ENCODE data around the gene AMDHD2.
"Not testable (repeated sequence)": the region's sequence is repeated elsewhere in the genome, so short reads cannot be mapped to it uniquely, and the experiment has no call there.

The AMDHD2 gene, protein sequence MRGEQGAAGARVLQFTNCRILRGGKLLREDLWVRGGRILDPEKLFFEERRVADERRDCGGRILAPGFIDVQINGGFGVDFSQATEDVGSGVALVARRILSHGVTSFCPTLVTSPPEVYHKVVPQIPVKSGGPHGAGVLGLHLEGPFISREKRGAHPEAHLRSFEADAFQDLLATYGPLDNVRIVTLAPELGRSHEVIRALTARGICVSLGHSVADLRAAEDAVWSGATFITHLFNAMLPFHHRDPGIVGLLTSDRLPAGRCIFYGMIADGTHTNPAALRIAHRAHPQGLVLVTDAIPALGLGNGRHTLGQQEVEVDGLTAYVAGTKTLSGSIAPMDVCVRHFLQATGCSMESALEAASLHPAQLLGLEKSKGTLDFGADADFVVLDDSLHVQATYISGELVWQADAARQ

DNA sequence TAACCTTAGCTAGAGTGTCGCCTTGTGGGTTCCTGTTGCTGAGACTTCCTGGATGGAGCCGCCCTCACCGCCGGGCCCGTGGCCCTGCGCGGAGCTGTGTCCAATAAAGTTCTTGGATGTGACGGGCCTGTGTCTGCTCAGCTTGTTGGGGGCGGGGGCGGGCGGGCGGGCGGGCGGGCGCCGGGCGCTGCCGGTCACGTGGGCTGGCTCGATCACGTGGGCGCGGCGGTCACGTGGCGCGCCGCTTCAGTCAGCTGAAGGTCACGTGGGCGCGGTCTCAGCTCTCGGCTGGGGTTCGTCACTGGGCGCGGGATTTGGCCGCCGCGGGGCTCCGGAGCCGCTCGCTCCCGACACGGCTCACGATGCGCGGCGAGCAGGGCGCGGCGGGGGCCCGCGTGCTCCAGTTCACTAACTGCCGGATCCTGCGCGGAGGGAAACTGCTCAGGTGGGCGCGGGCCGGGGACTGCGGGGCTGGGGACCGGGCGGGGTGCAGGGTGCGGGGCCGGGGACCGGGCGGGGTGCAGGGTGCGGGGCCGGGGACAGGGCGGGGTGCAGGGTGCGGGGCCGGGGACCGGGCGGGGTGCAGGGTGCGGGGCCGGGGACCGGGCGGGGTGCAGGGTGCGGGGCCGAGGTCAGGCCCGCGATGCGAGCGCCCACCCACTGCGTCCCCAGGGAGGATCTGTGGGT is at the start of gene AMDHD2:
AMDHD2 (plus strand) TSS at position 275 of the 687 bp plus-strand sequence; CDS start at position 363, 88 bp downstream.
- peak; percentile 75 to 77 for DNase-seq (ENCODE audit: low read depth in 2 of 2)

DNA sequence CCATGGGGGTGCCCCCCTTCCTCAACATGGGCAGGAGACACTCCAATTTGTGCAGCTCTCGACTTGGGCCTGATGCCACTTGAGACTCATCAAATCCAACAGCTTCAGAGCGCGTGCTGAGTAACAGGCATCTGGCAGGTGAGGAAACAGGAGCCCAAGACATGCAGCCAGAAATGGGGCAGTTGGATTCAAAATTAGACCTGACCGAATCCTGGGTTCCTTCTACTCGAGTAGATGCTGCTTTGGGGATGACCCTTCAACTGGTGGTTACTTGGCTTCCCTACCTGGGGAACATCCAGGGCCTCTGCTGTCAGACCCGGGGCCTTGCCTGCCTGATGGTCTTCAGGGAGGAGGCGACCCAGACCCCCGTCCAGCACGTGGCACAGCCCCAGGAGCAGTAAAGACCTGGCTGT is 49.6 kb upstream of the AMDHD2 start:
- DNase-seq (ENCODE audit: low read depth in 2 of 2) = no peak

DNA sequence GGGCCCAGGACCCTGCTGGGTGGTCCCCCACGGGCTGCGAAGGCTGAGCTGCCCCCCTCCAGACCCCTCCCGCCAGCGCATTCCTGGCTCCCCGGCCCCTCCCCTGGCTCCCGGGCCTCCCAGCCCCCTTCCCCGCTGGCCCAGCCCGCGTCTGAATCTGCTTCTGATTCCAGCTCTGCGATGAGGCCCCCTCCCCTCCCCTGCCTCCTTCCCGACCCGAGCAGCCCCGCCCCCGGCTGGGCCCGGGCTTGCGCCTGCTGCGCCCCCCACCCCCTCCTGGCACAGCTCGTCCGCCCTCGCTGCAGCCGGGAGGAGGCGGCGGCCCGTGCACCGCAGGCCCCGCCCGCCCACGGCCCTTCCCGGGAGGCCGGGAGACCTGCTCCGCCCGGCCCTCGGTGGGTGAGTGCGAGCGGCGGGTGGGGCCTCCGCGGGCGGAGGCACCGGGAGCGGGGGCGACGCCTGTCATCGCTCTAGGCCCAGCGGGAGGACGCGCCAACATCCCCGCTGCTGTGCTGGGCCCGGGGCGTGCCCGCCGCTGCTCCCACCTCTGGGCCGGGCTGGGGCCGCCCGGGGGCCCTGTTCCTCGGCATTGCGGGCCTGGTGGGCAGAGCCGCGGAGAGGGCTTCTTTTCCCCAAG is 49.0 kb upstream of the AMDHD2 start, which contains the start of gene NTN3:
NTN3 (plus strand) TSS at position 282 of the 637 bp plus-strand sequence. CDS start 405 bp downstream, outside the sequence.
- no peak for DNase-seq (ENCODE audit: low read depth in 2 of 2)

DNA sequence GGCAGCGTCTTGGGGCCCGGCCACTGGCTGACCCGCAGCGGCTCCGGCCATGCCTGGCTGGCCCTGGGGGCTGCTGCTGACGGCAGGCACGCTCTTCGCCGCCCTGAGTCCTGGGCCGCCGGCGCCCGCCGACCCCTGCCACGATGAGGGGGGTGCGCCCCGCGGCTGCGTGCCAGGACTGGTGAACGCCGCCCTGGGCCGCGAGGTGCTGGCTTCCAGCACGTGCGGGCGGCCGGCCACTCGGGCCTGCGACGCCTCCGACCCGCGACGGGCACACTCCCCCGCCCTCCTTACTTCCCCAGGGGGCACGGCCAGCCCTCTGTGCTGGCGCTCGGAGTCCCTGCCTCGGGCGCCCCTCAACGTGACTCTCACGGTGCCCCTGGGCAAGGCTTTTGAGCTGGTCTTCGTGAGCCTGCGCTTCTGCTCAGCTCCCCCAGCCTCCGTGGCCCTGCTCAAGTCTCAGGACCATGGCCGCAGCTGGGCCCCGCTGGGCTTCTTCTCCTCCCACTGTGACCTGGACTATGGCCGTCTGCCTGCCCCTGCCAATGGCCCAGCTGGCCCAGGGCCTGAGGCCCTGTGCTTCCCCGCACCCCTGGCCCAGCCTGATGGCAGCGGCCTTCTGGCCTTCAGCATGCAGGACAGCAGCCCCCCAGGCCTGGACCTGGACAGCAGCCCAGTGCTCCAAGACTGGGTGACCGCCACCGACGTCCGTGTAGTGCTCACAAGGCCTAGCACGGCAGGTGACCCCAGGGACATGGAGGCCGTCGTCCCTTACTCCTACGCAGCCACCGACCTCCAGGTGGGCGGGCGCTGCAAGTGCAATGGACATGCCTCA is 48.3 kb upstream of the AMDHD2 start:
- DNase-seq (ENCODE audit: low read depth in 2 of 2) = no peak

DNA sequence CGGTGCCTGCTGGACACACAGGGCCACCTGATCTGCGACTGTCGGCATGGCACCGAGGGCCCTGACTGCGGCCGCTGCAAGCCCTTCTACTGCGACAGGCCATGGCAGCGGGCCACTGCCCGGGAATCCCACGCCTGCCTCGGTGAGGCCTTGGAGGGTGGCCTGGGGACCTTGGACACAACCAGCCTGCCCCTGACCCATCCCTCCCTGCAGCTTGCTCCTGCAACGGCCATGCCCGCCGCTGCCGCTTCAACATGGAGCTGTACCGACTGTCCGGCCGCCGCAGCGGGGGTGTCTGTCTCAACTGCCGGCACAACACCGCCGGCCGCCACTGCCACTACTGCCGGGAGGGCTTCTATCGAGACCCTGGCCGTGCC is 47.7 kb upstream of the AMDHD2 start:
- no peak for DNase-seq (ENCODE audit: low read depth in 2 of 2)

DNA sequence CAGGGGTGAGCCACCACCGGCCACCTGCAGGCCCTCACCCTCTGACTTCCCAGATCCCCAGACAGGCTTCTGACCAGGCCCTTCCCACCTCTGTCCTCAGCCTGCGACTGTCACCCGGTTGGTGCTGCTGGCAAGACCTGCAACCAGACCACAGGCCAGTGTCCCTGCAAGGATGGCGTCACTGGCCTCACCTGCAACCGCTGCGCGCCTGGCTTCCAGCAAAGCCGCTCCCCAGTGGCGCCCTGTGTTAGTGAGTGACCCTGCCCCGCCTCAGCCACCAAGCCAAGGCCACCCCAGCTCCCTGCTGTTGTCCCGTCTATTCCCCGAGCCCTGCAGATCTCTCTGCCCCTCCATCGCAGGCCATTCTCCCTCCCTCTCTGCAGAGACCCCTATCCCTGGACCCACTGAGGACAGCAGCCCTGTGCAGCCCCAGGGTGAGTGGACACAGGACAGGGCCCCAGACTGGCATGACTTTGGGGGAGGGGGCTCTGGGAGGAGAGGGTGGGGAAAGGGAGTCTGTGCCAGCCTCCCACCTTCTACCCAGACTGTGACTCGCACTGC is 47.2 kb upstream of the AMDHD2 start:
- no peak for DNase-seq (ENCODE audit: low read depth in 2 of 2)

DNA sequence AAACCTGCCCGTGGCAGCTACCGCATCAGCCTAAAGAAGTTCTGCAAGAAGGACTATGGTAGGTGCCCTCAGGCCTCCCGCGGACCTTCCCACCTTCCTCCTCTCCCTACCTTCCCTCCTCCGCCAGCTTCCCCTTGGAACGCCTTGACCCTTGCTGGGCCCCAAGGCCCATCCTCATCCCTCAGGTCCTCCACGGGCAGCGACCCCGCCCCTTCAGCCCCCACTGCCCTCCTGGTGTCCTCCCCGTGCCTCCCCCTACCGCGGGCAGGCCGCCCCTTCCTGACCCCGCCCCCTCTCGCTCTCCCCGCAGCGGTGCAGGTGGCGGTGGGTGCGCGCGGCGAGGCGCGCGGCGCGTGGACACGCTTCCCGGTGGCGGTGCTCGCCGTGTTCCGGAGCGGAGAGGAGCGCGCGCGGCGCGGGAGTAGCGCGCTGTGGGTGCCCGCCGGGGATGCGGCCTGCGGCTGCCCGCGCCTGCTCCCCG is 46.7 kb upstream of the AMDHD2 start:
- DNase-seq (ENCODE audit: low read depth in 2 of 2) = no peak

DNA sequence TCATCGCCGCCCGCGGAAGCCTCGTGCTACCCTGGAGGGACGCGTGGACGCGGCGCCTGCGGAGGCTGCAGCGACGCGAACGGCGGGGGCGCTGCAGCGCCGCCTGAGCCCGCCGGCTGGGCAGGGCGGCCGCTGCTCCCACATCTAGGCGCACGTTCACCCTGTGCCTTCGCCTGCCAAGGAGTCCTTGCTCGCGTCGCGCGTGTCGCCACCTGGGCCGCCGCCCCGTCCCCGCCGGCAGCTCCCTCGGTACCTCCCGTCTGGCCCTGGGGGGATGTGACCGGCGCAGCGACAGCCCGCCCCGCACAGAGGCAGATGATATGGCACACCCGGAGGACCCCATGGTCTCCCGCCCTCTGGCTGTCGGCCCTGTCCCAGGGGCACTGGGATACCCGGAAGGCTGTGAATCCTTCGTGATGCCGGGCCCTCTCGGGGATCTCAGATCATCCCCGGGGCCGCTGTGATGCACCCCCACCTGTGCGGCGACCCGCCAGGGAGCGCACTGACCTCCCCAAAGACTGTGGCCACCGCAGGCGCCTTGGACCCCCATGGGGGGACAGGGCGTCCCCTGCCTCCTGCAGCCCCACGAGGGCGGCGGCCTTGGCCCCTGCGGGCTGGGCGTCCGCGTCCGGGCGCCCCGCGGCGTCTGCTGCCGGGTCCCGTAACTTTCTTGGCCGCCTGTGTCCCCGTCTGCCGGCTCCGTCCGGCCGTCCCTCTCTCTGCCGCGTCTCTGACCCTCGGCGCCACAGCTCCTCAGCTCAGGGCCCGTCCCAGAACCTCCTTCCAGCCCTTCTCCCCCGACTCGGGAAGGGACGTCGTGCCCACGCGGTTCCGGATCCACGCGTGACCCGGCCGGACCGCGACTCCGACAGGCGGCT is 45.9 kb upstream of the AMDHD2 start:
- peak; percentile 17 to 26 for DNase-seq (ENCODE audit: low read depth in 2 of 2)

DNA sequence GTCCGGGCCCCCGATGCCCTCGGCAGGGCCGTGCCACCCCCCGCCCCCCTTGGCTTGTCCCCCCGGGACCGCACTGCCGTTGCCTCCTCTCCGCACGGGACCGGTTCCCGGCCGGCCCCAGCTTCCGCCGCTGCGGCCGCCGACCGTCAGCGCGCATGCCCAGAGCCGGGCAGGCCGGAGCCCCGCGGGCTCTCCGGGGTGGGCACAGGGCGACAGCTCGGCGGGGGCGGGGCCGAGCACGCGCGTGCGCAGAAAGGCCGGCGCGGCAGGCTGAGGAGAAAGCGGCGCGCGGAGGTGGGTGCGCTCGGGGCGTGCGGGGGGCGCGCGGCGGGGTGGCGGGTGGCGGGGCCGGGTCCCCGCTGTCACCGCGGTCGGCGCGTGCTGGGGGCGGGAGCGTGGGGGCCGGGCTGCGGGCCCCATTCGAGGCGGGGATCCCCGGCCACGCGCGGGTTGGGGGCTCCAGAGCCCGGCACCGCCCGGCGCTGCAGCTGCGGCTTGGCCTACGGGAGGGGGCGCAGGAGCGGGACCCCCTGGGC is 45.2 kb upstream of the AMDHD2 start, which contains the start of gene TBC1D24:
TBC1D24 (plus strand) TSS at position 251 of the 536 bp plus-strand sequence. CDS start 21,022 bp downstream, outside the sequence.
- DNase-seq (ENCODE audit: low read depth in 2 of 2) = peak; percentile 57 to 65

DNA sequence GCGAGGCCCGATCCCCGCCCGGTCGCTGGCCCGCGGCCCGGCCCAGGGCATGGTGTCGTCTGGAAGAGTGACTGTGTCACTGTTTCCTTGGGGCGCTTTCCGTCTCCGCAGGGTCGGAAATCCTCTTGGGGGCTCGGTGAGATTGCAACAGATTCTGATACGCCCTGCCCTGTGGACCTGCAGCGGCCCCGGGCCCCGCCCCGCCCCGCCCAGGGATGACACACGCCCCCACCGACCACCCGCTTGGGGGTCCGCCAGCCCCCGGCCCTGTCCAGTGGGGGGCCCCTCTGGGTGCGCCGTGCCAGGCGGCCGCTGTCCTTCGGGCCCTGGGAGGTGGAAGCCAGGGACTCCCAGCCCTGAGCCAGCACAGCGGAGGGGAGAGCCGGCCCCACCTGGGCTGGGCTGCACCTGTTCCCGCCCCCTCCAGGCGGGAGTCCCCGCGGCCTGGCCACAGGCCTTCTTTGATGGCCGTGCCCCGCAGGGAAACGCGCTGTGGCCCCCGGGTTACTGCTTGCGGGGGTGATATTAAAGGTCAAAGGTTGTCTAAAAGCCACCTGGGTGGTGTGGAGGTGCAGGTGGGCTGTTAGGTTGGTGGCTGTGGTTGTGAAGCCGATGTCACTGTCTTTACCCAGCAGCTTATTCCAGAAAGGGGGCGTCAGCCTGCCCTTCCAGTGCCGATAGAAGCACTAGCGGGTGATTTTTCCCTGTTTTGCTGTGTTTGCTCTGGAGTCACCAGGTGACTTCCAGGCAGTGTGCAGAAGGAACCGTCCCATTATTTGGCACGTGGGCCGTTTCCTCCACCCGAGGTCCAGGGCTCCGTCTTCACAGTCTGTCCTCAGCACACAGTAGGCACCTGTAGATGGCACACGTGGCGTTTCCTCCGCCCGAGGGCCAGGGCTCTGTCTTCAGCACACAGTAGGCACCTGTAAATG is 44.5 kb upstream of the AMDHD2 start:
- peak in 1 of 2 donors; percentile 19 for DNase-seq (ENCODE audit: low read depth in 2 of 2)

DNA sequence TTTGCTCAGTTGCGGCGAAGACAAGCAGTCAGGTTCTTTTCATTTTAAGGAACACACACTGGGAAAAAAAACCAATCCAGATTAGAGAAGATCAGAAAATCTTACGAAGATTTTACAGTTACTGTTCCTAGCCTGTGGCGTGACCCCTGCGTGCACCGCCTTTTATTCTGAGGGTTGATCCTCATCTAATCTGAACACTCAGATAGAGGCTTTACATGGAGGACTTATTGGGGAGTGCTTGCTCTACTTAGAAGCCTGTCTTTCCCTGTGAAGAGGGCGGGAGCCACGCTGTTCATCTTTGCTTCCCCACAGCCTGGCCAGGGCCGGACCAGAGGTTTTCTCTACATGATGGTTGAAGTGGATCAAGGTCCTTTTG is 43.8 kb upstream of the AMDHD2 start:
- no peak for DNase-seq (ENCODE audit: low read depth in 2 of 2)

DNA sequence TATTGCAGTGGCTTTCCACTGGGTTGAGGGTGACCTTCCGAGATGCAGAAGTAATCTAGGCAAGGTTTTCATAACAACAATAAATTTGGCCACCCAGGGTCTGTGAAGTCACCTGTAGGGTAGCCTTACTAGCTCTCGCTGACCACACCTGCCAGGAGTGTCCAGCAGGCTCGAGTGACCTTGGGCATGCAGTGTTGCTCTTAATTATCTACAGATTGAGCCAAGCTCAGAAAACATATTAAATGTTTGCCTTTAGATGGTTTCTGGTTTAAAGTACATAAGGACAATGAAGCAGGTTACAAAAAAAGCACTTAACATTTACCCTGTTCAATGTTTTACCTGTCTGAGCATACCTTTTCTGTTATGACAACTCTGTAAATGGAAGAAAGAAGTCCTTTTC is 43.4 kb upstream of the AMDHD2 start:
- DNase-seq (ENCODE audit: low read depth in 2 of 2) = no peak

DNA sequence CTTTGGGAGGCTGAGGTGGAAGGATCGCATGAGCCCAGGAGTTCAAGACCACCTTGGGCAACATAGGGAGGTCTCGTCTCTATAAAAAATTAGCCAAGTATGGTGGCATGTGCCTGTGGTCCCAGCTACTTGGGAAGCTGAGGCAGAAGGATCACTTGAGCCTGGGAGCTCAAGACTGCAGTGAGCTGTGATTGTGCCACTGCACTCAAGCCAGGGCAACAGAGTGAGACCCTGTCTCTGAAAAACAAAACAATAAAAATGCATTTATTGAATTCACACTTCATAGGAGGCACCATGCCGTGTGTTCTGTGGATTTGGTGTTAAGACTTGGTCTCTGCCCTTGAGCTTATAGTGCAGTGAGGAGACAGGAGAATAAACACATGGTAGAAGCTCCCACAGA is 42.8 kb upstream of the AMDHD2 start:
- no peak for DNase-seq (ENCODE audit: low read depth in 2 of 2)

DNA sequence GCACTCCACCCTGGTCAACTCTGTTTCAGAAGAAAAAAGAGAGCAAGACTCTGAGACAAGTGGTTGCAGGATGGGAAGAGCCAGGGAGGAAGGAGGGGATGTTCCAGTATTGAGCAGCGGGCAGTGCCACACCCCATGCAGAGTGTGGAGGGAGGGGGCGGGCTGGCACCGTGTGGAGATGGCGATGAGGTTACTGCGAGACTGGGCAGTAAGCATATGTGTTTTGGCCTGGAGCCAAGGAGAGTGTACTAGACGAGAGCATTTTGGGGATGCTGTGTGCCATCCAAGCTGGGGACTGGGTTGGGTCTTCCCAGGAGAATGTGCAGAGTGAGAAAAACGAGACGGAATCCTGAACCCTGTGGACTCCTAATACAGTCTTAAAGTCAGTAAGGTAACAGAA is 41.9 kb upstream of the AMDHD2 start:
- DNase-seq (ENCODE audit: low read depth in 2 of 2) = no peak

DNA sequence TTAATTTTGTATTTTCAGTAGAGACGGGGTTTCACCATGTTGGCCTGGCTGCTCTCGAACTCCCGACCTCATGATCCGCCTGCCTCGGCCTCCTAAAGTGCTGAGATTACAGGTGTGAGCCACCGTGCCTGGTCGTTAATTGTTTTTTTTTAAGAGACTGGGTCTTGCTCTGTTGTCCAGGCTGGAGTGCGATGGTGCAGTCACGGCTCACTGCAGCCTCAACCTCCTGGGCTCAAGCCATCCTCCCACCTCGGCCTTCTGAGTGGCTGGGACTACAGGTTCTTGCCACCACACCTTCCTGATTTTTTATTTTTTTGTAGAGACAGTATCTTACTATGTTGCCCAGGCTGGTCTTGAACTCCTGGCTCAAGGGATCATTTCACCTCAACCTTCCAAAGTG is 40.2 kb upstream of the AMDHD2 start:
- not testable (repeated sequence) for DNase-seq (ENCODE audit: low read depth in 2 of 2)

DNA sequence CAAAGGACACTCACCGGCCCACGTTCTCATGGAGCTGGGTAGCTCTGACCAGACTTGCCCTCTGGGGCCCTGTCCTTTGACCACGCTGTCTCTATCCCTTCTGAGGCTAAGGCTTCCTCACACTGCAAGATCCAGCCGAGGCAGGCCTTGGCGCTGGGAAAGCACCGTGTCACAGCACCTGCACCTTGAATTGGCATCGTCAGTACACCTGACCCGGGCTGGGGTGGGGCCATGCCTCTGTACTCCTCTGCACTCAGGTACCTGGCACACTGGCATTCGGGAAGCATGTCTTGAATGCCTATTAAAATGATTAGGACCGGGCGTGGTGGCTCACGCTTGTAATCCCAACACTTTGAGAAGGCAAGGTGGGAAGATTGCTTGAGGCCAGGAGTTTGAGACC is 39.2 kb upstream of the AMDHD2 start:
- no peak for DNase-seq (ENCODE audit: low read depth in 2 of 2)

DNA sequence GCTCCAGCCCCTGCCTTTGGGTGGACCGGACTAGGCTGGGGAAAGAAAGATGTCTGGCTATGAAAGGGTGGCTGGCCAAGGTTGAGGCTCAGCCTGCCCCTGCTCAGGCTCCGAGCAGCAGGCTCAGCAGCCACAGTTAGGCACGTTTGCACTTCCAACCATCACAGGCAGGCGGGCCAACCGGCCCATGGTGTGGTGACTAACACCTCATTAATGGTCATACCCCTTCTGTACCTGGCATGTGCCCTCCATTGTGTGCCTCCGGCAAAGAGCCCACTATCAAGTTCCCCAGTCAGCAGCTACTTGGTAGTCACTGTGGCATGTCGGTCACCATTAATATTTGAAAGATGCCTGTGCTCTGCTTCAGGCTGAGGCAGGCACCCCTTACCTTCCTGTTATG is 38.5 kb upstream of the AMDHD2 start:
- no peak for DNase-seq (ENCODE audit: low read depth in 2 of 2)

DNA sequence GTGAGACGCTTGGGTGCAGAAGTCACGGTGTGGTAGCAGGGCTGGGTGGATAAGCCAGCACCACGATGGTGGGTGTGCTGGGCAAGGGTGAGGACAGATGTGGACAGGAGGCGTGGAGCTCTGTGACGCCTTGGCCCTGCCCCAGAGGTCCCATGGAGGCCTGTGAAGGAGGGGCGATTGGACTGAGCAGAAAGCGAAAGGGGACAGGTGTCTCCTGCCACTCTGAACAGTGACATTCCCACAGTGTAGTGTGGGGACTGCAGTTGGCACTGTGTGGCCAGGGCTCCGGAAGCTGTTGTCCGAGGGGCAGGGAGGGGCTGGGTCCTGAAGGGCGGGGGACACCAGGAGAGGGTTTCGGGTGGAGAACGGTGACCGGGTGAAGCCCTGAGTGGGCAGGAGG is 37.9 kb upstream of the AMDHD2 start:
- DNase-seq (ENCODE audit: low read depth in 2 of 2) = no peak
